K562 (cell line): Measurements from ENCODE around the gene PCSK1. TPM values are rescaled to one million over a fixed set of nuclear protein-coding genes. Genes with fewer than 3 reads are reported as not detected.

Source experiments
- ATAC-seq: fragments of 200-7000 bp; cut with Tn5 transposase; 3 replicates; pipeline ENCODE4 v1.9.1; 2020; ENCODE audit warnings: moderate library complexity
- BruUV-seq: library from RNA; stranded (reverse); fragments of 400-500 nt; replicated peaks from 2 replicates; lab custom pipeline; 2021; lab: Mats Ljungman, UMichigan
- CTCF ChIA-PET: fragments of 300-600 bp; formaldehyde crosslinking; extraction: SDS; loops from one replicate; lab custom pipeline; 2021; ENCODE audit warnings: low intra/inter-chr PET ratio; lab: Yijun Ruan, JAX
- POLR2A ChIA-PET: fragments of 300-600, 350-650 bp; sonication (Branson Sonifier 250); formaldehyde crosslinking; extraction: SDS; loops from one replicate; lab custom pipeline; 2021; ENCODE audit warnings: antibody characterized with exemption, inconsistent platforms; lab: Yijun Ruan, JAX
- DNase-seq, 4 experiments: peaks; one replicate each; pipeline versions ENCODE4 v3.0.0 to v3.0.0-alpha.2; 2011 to 2018; ENCODE audit warnings: low spot score in 3 of 4, mixed read lengths in 3 of 4; ENCODE audit errors: extremely low read depth in 1 of 4
- FAIRE-seq: peaks from 2 replicates; lab custom pipeline; 2011; peaks lifted over from hg19 to GRCh38; lab: Jason Lieb, UNC
- H2AFZ ChIP-seq: 2 replicates; pipeline ENCODE4 v1.6.0; 2011; ENCODE audit warnings: low read depth, low read length, control low read depth, inconsistent platforms
- H3K27ac ChIP-seq: fragments of 200-600 bp; 3 replicates; pipeline ENCODE4 v1.8.0; 2011; ENCODE audit warnings: low read depth, mild to moderate bottlenecking, control low read depth, inconsistent platforms, low read length, moderate library complexity, mixed read lengths; ENCODE audit errors: extremely low read depth
- H3K27me3 ChIP-seq, 2 experiments: fragments of 300-600 bp in 1 of 2; 2 replicates in 1 of 2; 3 replicates in 1 of 2; pipeline versions ENCODE4 v1.6.0 to v1.8.0; 2011; ENCODE audit warnings: inconsistent platforms in 2 of 2, low read length in 2 of 2, mild to moderate bottlenecking in 1 of 2, mixed read lengths in 1 of 2, moderate library complexity in 1 of 2; ENCODE audit not compliant: control insufficient read depth in 2 of 2, insufficient read depth in 2 of 2
- H3K36me3 ChIP-seq: fragments of 300-600 bp; 3 replicates; pipeline ENCODE4 v1.8.0; 2011; ENCODE audit warnings: mild to moderate bottlenecking, low read length, inconsistent platforms; ENCODE audit not compliant: control insufficient read depth, insufficient read depth
- H3K4me1 ChIP-seq, 2 experiments: fragments of 200-600 bp in 1 of 2; replicated peaks in 1 of 2; 2 replicates in 1 of 2; 3 replicates in 1 of 2; pipeline versions ENCODE4 v1.5.1 to v1.8.0; 2011; ENCODE audit warnings: inconsistent platforms in 2 of 2, low read length in 2 of 2, mild to moderate bottlenecking in 1 of 2, mixed read lengths in 1 of 2, moderate library complexity in 1 of 2; ENCODE audit not compliant: control insufficient read depth in 2 of 2, insufficient read depth in 2 of 2
- H3K4me2 ChIP-seq: 2 replicates; pipeline ENCODE4 v1.6.1; 2011; ENCODE audit warnings: low read length, control low read depth, inconsistent platforms, mixed read lengths; ENCODE audit not compliant: insufficient read depth
- H3K4me3 ChIP-seq: fragments of 200-600 bp; sonication (generic), shearing (Covaris generic); 2 replicates; pipeline ENCODE4 v1.5.1; 2016; ENCODE audit warnings: control low read depth, inconsistent platforms
- H3K79me2 ChIP-seq: fragments of 200-600 bp; 3 replicates; pipeline ENCODE4 v1.8.0; 2011; ENCODE audit warnings: low read length, inconsistent platforms; ENCODE audit not compliant: control insufficient read depth, insufficient read depth
- H3K9ac ChIP-seq, 2 experiments: 2 replicates each; pipeline versions ENCODE4 v1.6.0 to v1.6.1; 2011; ENCODE audit warnings: low read depth in 2 of 2, low read length in 2 of 2, control low read depth in 1 of 2, inconsistent platforms in 1 of 2, mild to moderate bottlenecking in 1 of 2, mixed read lengths in 1 of 2; ENCODE audit not compliant: insufficient read depth in 1 of 2
- H3K9me1 ChIP-seq: one replicate; pipeline ENCODE4 v1.6.0; 2011; ENCODE audit warnings: inconsistent platforms, mild to moderate bottlenecking, low read length, moderate library complexity; ENCODE audit not compliant: control insufficient read depth, insufficient read depth
- H3K9me3 ChIP-seq: replicated peaks from 2 replicates; pipeline ENCODE4 v1.5.1; 2011; ENCODE audit warnings: low read depth, low read length, inconsistent platforms; ENCODE audit not compliant: control insufficient read depth, insufficient read depth
- H4K20me1 ChIP-seq: replicated peaks from 2 replicates; pipeline ENCODE4 v1.6.1; 2011; ENCODE audit warnings: low read length, inconsistent platforms, mixed read lengths; ENCODE audit not compliant: control insufficient read depth, insufficient read depth
- BRCA1 ChIP-seq, 2 experiments: fragments of 450-650 bp in 1 of 2; sonication (generic) in 1 of 2; formaldehyde crosslinking in 1 of 2; IDR thresholded peaks; 2 replicates each; pipeline versions ENCODE4 v1.5.0 to v1.6.1; 2017 to 2020; ENCODE audit warnings: mild to moderate bottlenecking in 1 of 2, missing genetic modification reagents in 1 of 2
- BRD4 ChIP-seq: fragments of 200-600 bp; sonication (generic); IDR thresholded peaks from 2 replicates; pipeline ENCODE4 v1.6.1; 2017; ENCODE audit warnings: inconsistent platforms
- DDX20 ChIP-seq: fragments of 450-650 bp; IDR thresholded peaks from 2 replicates; pipeline ENCODE4 v1.6.1; 2016; ENCODE audit warnings: missing genetic modification characterization, low read depth, mild to moderate bottlenecking, missing compliant biosample characterization, moderate library complexity
- MAFG ChIP-seq: fragments of 450-650 bp; conservative IDR thresholded peaks from 2 replicates; pipeline ENCODE4 v1.6.1; 2016; ENCODE audit warnings: missing genetic modification characterization, missing compliant biosample characterization
- MECOM ChIP-seq: fragments of 250-450 bp; sonication (Bioruptor Pico); IDR thresholded peaks from 2 replicates; pipeline ENCODE4 v1.8.0; 2022; ENCODE audit warnings: inconsistent platforms
- MIER1 ChIP-seq: fragments of 450-650 bp; IDR thresholded peaks from 2 replicates; pipeline ENCODE4 v1.6.1; 2016; ENCODE audit warnings: antibody characterized with exemption, mild to moderate bottlenecking, low read depth
- NCOA1 ChIP-seq: fragments of 450-650 bp; IDR thresholded peaks from 2 replicates; pipeline ENCODE4 v1.6.1; 2016; ENCODE audit warnings: low read depth
- NR3C1 ChIP-seq: sonication (generic); formaldehyde crosslinking; IDR thresholded peaks from 2 replicates; pipeline ENCODE4 v1.8.1; 2022; ENCODE audit warnings: missing genetic modification reagents
- PTTG1 ChIP-seq: fragments of 450-650 bp; IDR thresholded peaks from 2 replicates; pipeline ENCODE4 v1.6.1; 2016; ENCODE audit warnings: low read depth, mild to moderate bottlenecking, missing genetic modification characterization, missing compliant biosample characterization
- RBM25 ChIP-seq: fragments of 200-400 bp; formaldehyde crosslinking; IDR thresholded peaks from 2 replicates; pipeline ENCODE4 v1.6.1; 2018; ENCODE audit warnings: low read length, low read depth, moderate library complexity; ENCODE audit not compliant: severe bottlenecking
- SIX5 ChIP-seq, 2 experiments: IDR thresholded peaks; 2 replicates each; pipeline ENCODE4 v1.6.1; 2011; ENCODE audit warnings: low read length in 2 of 2, borderline replicate concordance in 1 of 2, low read depth in 1 of 2, mild to moderate bottlenecking in 1 of 2, moderate library complexity in 1 of 2; ENCODE audit not compliant: insufficient read depth in 1 of 2
- SRF ChIP-seq, 2 experiments: fragments of 250-450, 450-650 bp in 1 of 2; sonication (Bioruptor Pico) in 1 of 2; sonication (generic) in 1 of 2; formaldehyde crosslinking; IDR thresholded peaks; 2 replicates each; pipeline versions ENCODE4 v1.5.0 to v1.5.1; 2020 to 2022; ENCODE audit warnings: mild to moderate bottlenecking in 1 of 2, missing genetic modification reagents in 1 of 2
- TBL1XR1 ChIP-seq, 2 experiments: IDR thresholded peaks; 2 replicates each; pipeline ENCODE4 v1.6.1; 2012; ENCODE audit warnings: improper control_type of control experiment in 2 of 2, low read length in 2 of 2, mild to moderate bottlenecking in 1 of 2
- TFAM ChIP-seq: fragments of 250-450 bp; sonication (Bioruptor Pico); conservative IDR thresholded peaks from 2 replicates; pipeline ENCODE4 v1.5.0; 2021; ENCODE audit warnings: mild to moderate bottlenecking, moderate library complexity
- WGBS: fragments of 100-300 bp; shearing (Covaris generic); methylation state at CpG from one replicate; pipeline ENCODE4 v1.1.6; 2016; ENCODE audit warnings: low coverage, mixed read lengths; ENCODE audit not compliant: insufficient coverage; ENCODE audit errors: missing lambda C conversion rate; 5-methylcytosine and 5-hydroxymethylcytosine counted together
- in situ Hi-C: fragments of 300-500 bp; cut with MboI; formaldehyde crosslinking; loops from 4 replicates; pipeline ENCODE4 v1.15.0; 2018; ENCODE audit warnings: inconsistent platforms, mixed read lengths
- intact Hi-C: fragments of 100-400 bp; cut with micrococcal nuclease; formaldehyde crosslinking; loops from 2 replicates; pipeline ENCODE4 v1.14.2; 2022
- polyA plus RNA-seq, 8 experiments: library from polyadenylated mRNA; depleted of rRNA in 4 of 8; stranded (reverse) in 5 of 8; unstranded in 3 of 8; fragments of >200 nt; fragmentation: Nextera tagmentation in 2 of 8; fragmentation: Illumina TruSeq in 1 of 8; extraction: Ambion mirVana in 2 of 8; extraction: Trizol in 1 of 8; gene quantifications; 2 replicates each; pipeline versions ENCODE4 v1.2.1 to v1.2.3, GENCODE V29; 2011 to 2014; ENCODE audit warnings: inconsistent platforms in 1 of 8, missing spikeins in 1 of 8
- total RNA-seq, 7 experiments: library from RNA; depleted of rRNA in 6 of 7; stranded (reverse); fragments of >200 nt in 6 of 7; fragmentation: Illumina TruSeq in 2 of 7; extraction: Trizol in 2 of 7; gene quantifications; 2 replicates each; pipeline versions ENCODE4 v1.2.1 to v1.2.3, GENCODE V29; 2011 to 2021; ENCODE audit warnings: low replicate concordance in 1 of 7
- TF ChIP-seq, protein P1 (sequence below): sonication (generic); formaldehyde crosslinking; IDR thresholded peaks from 2 replicates; pipeline ENCODE4 v1.8.0; 2022; ENCODE audit warnings: missing genetic modification reagents, mild to moderate bottlenecking, moderate library complexity, borderline replicate concordance
- TF ChIP-seq, protein P2 (sequence below): fragments of 150-350 bp; IDR thresholded peaks from 2 replicates; pipeline ENCODE4 v1.6.1; 2014; ENCODE audit warnings: low read depth, mild to moderate bottlenecking, low read length, borderline replicate concordance

PCSK1 gene
- total and polyA plus RNA-seq, 9 of the 15 experiments (the other 6 are each of a cell fraction or from before 2014, with no cell fraction given) = not detected

DNA sequence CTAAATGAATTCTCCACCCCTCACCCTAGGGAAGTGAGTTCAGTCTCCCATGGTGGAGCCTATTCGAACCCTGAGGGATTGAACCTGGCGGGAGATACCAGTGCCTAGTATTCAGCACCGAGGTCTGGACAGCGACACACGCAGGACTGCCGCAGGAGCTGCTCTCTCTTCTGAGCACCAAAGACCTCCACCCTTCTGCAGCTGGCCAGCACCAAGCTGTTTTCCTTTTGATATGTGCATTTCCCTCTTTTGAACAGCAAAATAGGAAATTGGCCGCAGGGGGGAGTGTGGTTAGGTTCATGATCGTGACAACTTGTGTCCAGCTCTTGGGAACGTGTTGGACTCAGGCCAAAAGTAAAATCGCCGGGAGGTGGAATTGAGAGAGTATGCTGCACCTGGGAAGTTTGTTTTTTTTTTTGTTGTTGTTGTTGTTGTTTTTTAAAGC lies 1.2 kb upstream of the PCSK1 start (continued):
- TF ChIP-seq NR3C1 (CRISPR knock-in tag) (0 out of 2 replicates have a peak, but pooled peaks have one; percentile 31), MIER1 (peak; percentile 94), TFAM (CRISPR knock-in tag) (no peak), SRF (CRISPR knock-in tag; IDR thresholded peaks at IDR 0.05) (0 out of 4 replicates have a peak, but pooled peaks of 1 of the 2 experiments have one; percentile 39), PTTG1 (tag) (no peak), NCOA1 (peak; percentile 38; the same call in 1 of the 2 replicates), SIX5 (IDR thresholded peaks at IDR 0.05; ENCODE audit: borderline replicate concordance in 1 of 2, insufficient read depth in 1 of 2, low read depth in 1 of 2, low read length in 2 of 2) (no peak)
- TF ChIP-seq, protein P1, sequence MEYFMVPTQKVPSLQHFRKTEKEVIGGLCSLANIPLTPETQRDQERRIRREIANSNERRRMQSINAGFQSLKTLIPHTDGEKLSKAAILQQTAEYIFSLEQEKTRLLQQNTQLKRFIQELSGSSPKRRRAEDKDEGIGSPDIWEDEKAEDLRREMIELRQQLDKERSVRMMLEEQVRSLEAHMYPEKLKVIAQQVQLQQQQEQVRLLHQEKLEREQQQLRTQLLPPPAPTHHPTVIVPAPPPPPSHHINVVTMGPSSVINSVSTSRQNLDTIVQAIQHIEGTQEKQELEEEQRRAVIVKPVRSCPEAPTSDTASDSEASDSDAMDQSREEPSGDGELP (CRISPR knock-in tag) = peak; percentile 32; the same call in 1 of the 2 replicates

DNA sequence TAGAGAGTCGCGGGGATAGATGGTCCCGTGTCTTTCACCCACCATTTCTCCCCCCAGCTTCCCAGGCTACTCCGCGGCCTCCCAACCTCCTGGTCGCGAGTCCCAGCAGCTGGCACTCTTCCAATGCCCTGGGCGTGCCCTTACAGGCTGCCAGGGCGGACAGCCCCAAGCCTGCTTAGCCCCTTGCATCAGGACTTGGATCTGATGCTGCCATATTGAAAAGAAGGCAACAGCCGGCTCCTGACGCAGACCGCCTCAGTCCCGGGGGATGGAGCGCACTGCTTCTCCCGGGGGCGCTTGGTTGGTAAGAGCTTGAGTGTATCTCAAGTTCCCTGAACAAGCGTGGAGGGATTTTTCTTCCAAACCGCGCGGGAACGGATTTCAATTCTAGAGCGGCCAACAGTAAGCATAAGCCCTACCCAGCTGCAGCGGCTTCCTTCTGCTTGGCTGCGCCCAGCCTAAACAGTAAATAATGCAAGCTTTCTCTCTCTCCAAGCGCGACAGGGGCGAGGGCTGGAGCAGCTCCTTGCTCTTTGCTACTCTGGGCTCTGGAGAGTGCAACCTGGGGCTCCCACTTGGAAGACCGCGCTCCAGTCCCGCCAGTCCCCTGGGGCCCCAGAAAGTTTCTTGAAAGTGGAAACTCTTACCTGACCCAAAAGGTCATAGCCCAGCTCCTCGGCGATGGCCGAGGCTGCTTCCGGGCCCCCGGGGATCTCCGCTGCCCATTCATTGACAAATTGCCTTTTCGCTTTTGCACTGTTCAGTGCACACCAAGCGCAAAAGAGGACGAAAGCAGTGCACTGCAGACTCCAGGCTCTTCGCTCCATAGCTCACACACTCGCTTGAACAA lies 607 bp downstream of the PCSK1 start:
- H3K9me1 ChIP-seq = no peaks in the 10 kb centered on the region
- in situ Hi-C loops (no loop called here), intact Hi-C loops (no loop called here)
- H4K20me1 ChIP-seq = no peaks in the 10 kb centered on the region
- ATAC-seq (no peak), FAIRE-seq (no peak), DNase-seq (no peak)
- H3K27ac ChIP-seq = no peak overlapping the region
- no peaks in the 10 kb centered on the region for H3K4me1 ChIP-seq
- CTCF ChIA-PET = no interaction called here
- no peaks in the 10 kb centered on the region for H3K9me3 ChIP-seq
- peaks cover 2 to 20% of the 10 kb centered on the region in 2 experiments; a peak in 3 of 5 replicates for H3K27me3 ChIP-seq
- H3K36me3 ChIP-seq = no peaks in the 10 kb centered on the region
- H3K79me2 ChIP-seq = no peaks in the 10 kb centered on the region
- H3K9ac ChIP-seq = no peak overlapping the region
- BruUV-seq = no TSS peak
- H2AFZ ChIP-seq = no peak overlapping the region
- H3K4me3 ChIP-seq = no peak overlapping the region
- WGBS = 1% methylated on average over 39 of the region's 41 CpGs
- no peak overlapping the region for H3K4me2 ChIP-seq
- POLR2A ChIA-PET = no interaction called here
- TF ChIP-seq TBL1XR1 (IDR thresholded peaks at IDR 0.05; ENCODE audit: low read length in 2 of 2) = no peak
- TF ChIP-seq RBM25 = no peak
- no peak for TF ChIP-seq MAFG (tag)
- no peak for TF ChIP-seq BRD4
- TF ChIP-seq, protein P2, sequence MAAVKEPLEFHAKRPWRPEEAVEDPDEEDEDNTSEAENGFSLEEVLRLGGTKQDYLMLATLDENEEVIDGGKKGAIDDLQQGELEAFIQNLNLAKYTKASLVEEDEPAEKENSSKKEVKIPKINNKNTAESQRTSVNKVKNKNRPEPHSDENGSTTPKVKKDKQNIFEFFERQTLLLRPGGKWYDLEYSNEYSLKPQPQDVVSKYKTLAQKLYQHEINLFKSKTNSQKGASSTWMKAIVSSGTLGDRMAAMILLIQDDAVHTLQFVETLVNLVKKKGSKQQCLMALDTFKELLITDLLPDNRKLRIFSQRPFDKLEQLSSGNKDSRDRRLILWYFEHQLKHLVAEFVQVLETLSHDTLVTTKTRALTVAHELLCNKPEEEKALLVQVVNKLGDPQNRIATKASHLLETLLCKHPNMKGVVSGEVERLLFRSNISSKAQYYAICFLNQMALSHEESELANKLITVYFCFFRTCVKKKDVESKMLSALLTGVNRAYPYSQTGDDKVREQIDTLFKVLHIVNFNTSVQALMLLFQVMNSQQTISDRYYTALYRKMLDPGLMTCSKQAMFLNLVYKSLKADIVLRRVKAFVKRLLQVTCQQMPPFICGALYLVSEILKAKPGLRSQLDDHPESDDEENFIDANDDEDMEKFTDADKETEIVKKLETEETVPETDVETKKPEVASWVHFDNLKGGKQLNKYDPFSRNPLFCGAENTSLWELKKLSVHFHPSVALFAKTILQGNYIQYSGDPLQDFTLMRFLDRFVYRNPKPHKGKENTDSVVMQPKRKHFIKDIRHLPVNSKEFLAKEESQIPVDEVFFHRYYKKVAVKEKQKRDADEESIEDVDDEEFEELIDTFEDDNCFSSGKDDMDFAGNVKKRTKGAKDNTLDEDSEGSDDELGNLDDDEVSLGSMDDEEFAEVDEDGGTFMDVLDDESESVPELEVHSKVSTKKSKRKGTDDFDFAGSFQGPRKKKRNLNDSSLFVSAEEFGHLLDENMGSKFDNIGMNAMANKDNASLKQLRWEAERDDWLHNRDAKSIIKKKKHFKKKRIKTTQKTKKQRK = no peak
- TF ChIP-seq BRCA1 (IDR thresholded peaks at IDR 0.05) = no peak
- TF ChIP-seq BRCA1 (CRISPR knock-in tag; IDR thresholded peaks at IDR 0.05) = no peak
- TF ChIP-seq MECOM (CRISPR knock-in tag) = no peak
- no peak for TF ChIP-seq DDX20 (tag)
- TF ChIP-seq SRF (CRISPR knock-in tag; IDR thresholded peaks at IDR 0.05) = no peak
